Panc1 (cell line): Measurements from ENCODE around the gene GLS.

Experiments
- POLR2AphosphoS5 ChIP-seq: IDR thresholded peaks from 2 replicates; pipeline ENCODE4 v1.6.1; 2012; ENCODE audit warnings: mild to moderate bottlenecking, low read depth, low read length, moderate library complexity
- TF ChIP-seq, protein P1 (sequence below): fragments of 450-650 bp; IDR thresholded peaks from 2 replicates; pipeline ENCODE4 v1.5.1; 2017; ENCODE audit warnings: mild to moderate bottlenecking
- TF ChIP-seq, protein P2 (sequence below), 2 experiments: IDR thresholded peaks; 2 replicates each; pipeline ENCODE4 v1.6.1; 2011 to 2012; ENCODE audit warnings: low read depth in 2 of 2, control low read depth in 1 of 2, low read length in 1 of 2, mild to moderate bottlenecking in 1 of 2, moderate library complexity in 1 of 2; ENCODE audit not compliant: insufficient read depth in 1 of 2

DNA sequence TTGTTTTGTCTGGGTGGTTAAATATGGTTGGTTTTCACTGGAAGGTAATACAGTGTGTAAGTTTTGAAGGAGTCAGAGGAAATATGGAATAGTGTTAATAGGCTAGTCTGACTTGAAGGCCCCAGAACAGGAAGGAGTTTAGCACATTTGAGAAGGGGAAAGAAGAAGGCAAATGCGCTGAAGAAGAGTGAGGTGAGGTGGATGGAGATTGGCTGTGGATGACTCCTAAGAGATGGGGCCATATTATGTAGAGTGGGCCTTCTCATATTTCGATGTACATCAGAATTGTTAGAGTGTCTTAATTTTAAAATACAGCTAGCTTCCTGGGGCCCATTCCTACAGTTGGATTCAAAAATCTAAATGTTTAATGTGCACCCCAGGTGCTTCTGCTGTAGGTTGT is 61.0 kb downstream of the GLS start:
- no peak for TF ChIP-seq POLR2AphosphoS5
- TF ChIP-seq, protein P1, sequence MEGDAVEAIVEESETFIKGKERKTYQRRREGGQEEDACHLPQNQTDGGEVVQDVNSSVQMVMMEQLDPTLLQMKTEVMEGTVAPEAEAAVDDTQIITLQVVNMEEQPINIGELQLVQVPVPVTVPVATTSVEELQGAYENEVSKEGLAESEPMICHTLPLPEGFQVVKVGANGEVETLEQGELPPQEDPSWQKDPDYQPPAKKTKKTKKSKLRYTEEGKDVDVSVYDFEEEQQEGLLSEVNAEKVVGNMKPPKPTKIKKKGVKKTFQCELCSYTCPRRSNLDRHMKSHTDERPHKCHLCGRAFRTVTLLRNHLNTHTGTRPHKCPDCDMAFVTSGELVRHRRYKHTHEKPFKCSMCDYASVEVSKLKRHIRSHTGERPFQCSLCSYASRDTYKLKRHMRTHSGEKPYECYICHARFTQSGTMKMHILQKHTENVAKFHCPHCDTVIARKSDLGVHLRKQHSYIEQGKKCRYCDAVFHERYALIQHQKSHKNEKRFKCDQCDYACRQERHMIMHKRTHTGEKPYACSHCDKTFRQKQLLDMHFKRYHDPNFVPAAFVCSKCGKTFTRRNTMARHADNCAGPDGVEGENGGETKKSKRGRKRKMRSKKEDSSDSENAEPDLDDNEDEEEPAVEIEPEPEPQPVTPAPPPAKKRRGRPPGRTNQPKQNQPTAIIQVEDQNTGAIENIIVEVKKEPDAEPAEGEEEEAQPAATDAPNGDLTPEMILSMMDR = no peak
- TF ChIP-seq, protein P2, sequence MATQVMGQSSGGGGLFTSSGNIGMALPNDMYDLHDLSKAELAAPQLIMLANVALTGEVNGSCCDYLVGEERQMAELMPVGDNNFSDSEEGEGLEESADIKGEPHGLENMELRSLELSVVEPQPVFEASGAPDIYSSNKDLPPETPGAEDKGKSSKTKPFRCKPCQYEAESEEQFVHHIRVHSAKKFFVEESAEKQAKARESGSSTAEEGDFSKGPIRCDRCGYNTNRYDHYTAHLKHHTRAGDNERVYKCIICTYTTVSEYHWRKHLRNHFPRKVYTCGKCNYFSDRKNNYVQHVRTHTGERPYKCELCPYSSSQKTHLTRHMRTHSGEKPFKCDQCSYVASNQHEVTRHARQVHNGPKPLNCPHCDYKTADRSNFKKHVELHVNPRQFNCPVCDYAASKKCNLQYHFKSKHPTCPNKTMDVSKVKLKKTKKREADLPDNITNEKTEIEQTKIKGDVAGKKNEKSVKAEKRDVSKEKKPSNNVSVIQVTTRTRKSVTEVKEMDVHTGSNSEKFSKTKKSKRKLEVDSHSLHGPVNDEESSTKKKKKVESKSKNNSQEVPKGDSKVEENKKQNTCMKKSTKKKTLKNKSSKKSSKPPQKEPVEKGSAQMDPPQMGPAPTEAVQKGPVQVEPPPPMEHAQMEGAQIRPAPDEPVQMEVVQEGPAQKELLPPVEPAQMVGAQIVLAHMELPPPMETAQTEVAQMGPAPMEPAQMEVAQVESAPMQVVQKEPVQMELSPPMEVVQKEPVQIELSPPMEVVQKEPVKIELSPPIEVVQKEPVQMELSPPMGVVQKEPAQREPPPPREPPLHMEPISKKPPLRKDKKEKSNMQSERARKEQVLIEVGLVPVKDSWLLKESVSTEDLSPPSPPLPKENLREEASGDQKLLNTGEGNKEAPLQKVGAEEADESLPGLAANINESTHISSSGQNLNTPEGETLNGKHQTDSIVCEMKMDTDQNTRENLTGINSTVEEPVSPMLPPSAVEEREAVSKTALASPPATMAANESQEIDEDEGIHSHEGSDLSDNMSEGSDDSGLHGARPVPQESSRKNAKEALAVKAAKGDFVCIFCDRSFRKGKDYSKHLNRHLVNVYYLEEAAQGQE (IDR thresholded peaks at IDR 0.05; ENCODE audit: insufficient read depth in 1 of 2, low read depth in 2 of 2, low read length in 1 of 2) = no peak
